ENCODE measurements around the gene NIP7. TPM values are rescaled to one million over a fixed set of nuclear protein-coding genes. Genes with fewer than 3 reads are reported as not detected.

The NIP7 gene
- total and polyA plus RNA-seq, 2 of the 8 experiments (the other 6 are each of a cell fraction or from before 2014, with no cell fraction given), result 14.5 to 52.2 TPM

- DNase-seq (ENCODE audit: low read depth in 1 of 2, low spot score in 2 of 2), result no peak
- no peak overlapping the region for H2BK20ac ChIP-seq (ENCODE audit: low read length)
- H3K9me3 ChIP-seq (ENCODE audit: insufficient read depth in 2 of 2, low read depth in 1 of 2, low read length in 1 of 2), result no peaks in the 10 kb centered on the region
- H3K4me2 ChIP-seq (ENCODE audit: insufficient read depth in 1 of 2, low read depth in 2 of 2, low read length in 2 of 2), result peak overlapping the region in 1 of 2 experiments; percentile 24; a peak in 2 of 4 replicates
- H3K18ac ChIP-seq (ENCODE audit: extremely low read depth, low read length), result no peak overlapping the region
- H3K79me2 ChIP-seq (ENCODE audit: control insufficient read depth in 1 of 2, insufficient read depth in 2 of 2, low read length in 2 of 2), result peaks cover 9 to 67% of the 10 kb centered on the region in 2 experiments
- no peak overlapping the region for H4K91ac ChIP-seq (replicated peaks; ENCODE audit: insufficient read length, low read length)
- H4K8ac ChIP-seq (ENCODE audit: extremely low read depth, insufficient read depth, low read length), result no peak overlapping the region
- peaks cover 6 to 17% (median 10%) of the 10 kb centered on the region in 4 experiments for H3K4me1 ChIP-seq (replicated peaks in 1 of 4; ENCODE audit: control insufficient read depth in 3 of 4, insufficient read depth in 4 of 4, low read length in 3 of 4)
- no peak overlapping the region for H2BK5ac ChIP-seq (ENCODE audit: low read depth, low read length)
- H3K56ac ChIP-seq (replicated peaks; ENCODE audit: insufficient read length, low read depth, low read length), result no peak overlapping the region
- no peak overlapping the region for H2AK5ac ChIP-seq (ENCODE audit: low read depth, low read length)
- no peak overlapping the region for H3K14ac ChIP-seq (ENCODE audit: insufficient read length)
- no peak overlapping the region for H2BK120ac ChIP-seq (replicated peaks; ENCODE audit: low read depth, low read length)
- H2BK15ac ChIP-seq (ENCODE audit: low read length), result no peak overlapping the region
- no peak overlapping the region for H4K5ac ChIP-seq (ENCODE audit: insufficient read length, low read depth, low read length)
- no peak overlapping the region for H2AFZ ChIP-seq (ENCODE audit: low read length)
- ChIA-PET CTCF (ENCODE audit: partially characterized antibody) (interaction anchor here (0.5 to 1.4 kb wide), 5 partner anchors 8 to 158 kb away, joined by 3 to 4 read pairs (median 3); no protein-coding TSS in a partner anchor), POLR2A (ENCODE audit: partially characterized antibody) (interaction anchor here (0.6 to 29.8 kb wide), 7 partner anchors 6 to 176 kb away, joined by 3 to 497 read pairs (median 3); partner anchors contain the start of genes COG8, NIP7, PDF and TMED6)
- peaks cover 14 to 42% of the 10 kb centered on the region in 2 experiments for H4K20me1 ChIP-seq (replicated peaks in 1 of 2; ENCODE audit: control insufficient read depth in 1 of 2, insufficient read depth in 2 of 2, low read length in 2 of 2)
- peaks cover 11 to 73% (median 31%) of the 10 kb centered on the region in 4 experiments for H3K36me3 ChIP-seq (ENCODE audit: control insufficient read depth in 2 of 4, insufficient read depth in 4 of 4, low read length in 3 of 4)
- no peak overlapping the region for H3K23ac ChIP-seq (ENCODE audit: insufficient read length)
- WGBS, 2 experiments (ENCODE audit: extremely low coverage in 1 of 2, insufficient coverage in 1 of 2, insufficient read length in 1 of 2, insufficient replicate concordance in 2 of 2, low coverage in 1 of 2, low lambda C conversion rate in 2 of 2, missing lambda C conversion rate in 1 of 2), result 90% methylated on average over 7 of the region's 7 CpGs; no CpG with 5 or more reads in 1 of the 2 experiments
- FAIRE-seq, result no peak
- H3K4ac ChIP-seq (replicated peaks; ENCODE audit: insufficient read length, low read depth, low read length), result no peak overlapping the region
- no peak overlapping the region for H2BK12ac ChIP-seq (ENCODE audit: low read depth, low read length)
- H3K4me3 ChIP-seq (ENCODE audit: extremely low read depth in 1 of 4, insufficient read depth in 2 of 4, low read depth in 3 of 4, low read length in 4 of 4), result no peak overlapping the region
- TF ChIP-seq BACH1 (IDR thresholded peaks at IDR 0.05; ENCODE audit: low read length) (no peak), POLR2A (IDR thresholded peaks at IDR 0.05; ENCODE audit: control extremely low read depth in 1 of 2, low read depth in 2 of 2, low read length in 2 of 2) (peak in 1 of 2 experiments; percentile 45; a peak in 1 of 3 replicates)
- no peaks in the 10 kb centered on the region for H3K27me3 ChIP-seq (replicated peaks in 1 of 4; ENCODE audit: control insufficient read depth in 3 of 4, extremely low read depth in 1 of 4, insufficient read depth in 3 of 4, low read length in 3 of 4)
- peaks cover 11% of the 10 kb centered on the region; the same call in 1 of the 2 replicates for H3K23me2 ChIP-seq (ENCODE audit: low read depth, low read length)
- H3K79me1 ChIP-seq (ENCODE audit: low read depth, low read length), result peaks cover 21% of the 10 kb centered on the region
- H3K27ac ChIP-seq (ENCODE audit: low read depth, low read length), result no peak overlapping the region
- no peak overlapping the region; a peak in 1 of 7 replicates for H3K9ac ChIP-seq (replicated peaks in 1 of 4; ENCODE audit: extremely low read depth in 1 of 4, low read depth in 3 of 4, low read length in 3 of 4)
Measured at GRCh38 chr16:69326172-69326873, 13.2 kb upstream of the NIP7 start.
